H9 (cell line): ENCODE results near the gene MYOF. TPM values are rescaled to one million over a fixed set of nuclear protein-coding genes. Genes with fewer than 3 reads are reported as not detected.

Source experiments
- DNase-seq: peaks from one replicate; pipeline ENCODE4 v3.0.0-alpha.2; 2017
- H2AFZ ChIP-seq: one replicate; pipeline ENCODE4 v1.6.1; 2013; ENCODE audit warnings: mild to moderate bottlenecking, low read length, control low read depth, moderate library complexity
- H2AK5ac ChIP-seq: 2 replicates; pipeline ENCODE4 v1.6.1; 2013; ENCODE audit warnings: low read length, control low read depth, mixed read lengths; ENCODE audit not compliant: insufficient read length
- H2BK120ac ChIP-seq: one replicate; pipeline ENCODE4 v1.6.1; 2013; ENCODE audit warnings: low read depth, mild to moderate bottlenecking, low read length, control low read depth, inconsistent platforms; ENCODE audit not compliant: poor library complexity, severe bottlenecking
- H2BK12ac ChIP-seq: 2 replicates; pipeline ENCODE4 v1.6.1; 2013; ENCODE audit warnings: low read length, control low read depth, mixed read lengths, low read depth; ENCODE audit not compliant: insufficient read length
- H2BK15ac ChIP-seq: 2 replicates; pipeline ENCODE4 v1.6.1; 2013; ENCODE audit warnings: low read depth, low read length, control low read depth
- H2BK20ac ChIP-seq: one replicate; pipeline ENCODE4 v1.6.1; 2013; ENCODE audit warnings: low read depth, mild to moderate bottlenecking, low read length, control low read depth, inconsistent platforms; ENCODE audit not compliant: poor library complexity, severe bottlenecking
- H2BK5ac ChIP-seq: 2 replicates; pipeline ENCODE4 v1.6.1; 2013; ENCODE audit warnings: low read length, control low read depth, mixed read lengths; ENCODE audit not compliant: insufficient read length
- H3K14ac ChIP-seq: 2 replicates; pipeline ENCODE4 v1.6.1; 2013; ENCODE audit warnings: low read length, control low read depth; ENCODE audit not compliant: insufficient read depth
- H3K18ac ChIP-seq: 2 replicates; pipeline ENCODE4 v1.6.1; 2013; ENCODE audit warnings: low read depth, mild to moderate bottlenecking, mixed read lengths, low read length, control low read depth; ENCODE audit not compliant: insufficient read length
- H3K23ac ChIP-seq: 2 replicates; pipeline ENCODE4 v1.6.1; 2013; ENCODE audit warnings: low read length, control low read depth, mixed read lengths, low read depth; ENCODE audit not compliant: insufficient read length
- H3K23me2 ChIP-seq: 2 replicates; pipeline ENCODE4 v1.6.1; 2013; ENCODE audit warnings: low read depth, mild to moderate bottlenecking, mixed read lengths, low read length, control low read depth; ENCODE audit not compliant: insufficient read length, poor library complexity, severe bottlenecking
- H3K27ac ChIP-seq: 2 replicates; pipeline ENCODE4 v1.5.1; 2013; ENCODE audit warnings: low read length, control low read depth, mixed read lengths, low read depth; ENCODE audit not compliant: insufficient read length
- H3K27me3 ChIP-seq: 2 replicates; pipeline ENCODE4 v1.6.1; 2013; ENCODE audit warnings: low read length, control low read depth, inconsistent platforms; ENCODE audit not compliant: insufficient read depth
- H3K4ac ChIP-seq: 2 replicates; pipeline ENCODE4 v1.6.1; 2013; ENCODE audit warnings: low read depth, mild to moderate bottlenecking, control low read depth, inconsistent platforms, low read length, moderate library complexity
- H3K4me1 ChIP-seq: 2 replicates; pipeline ENCODE4 v1.6.1; 2013; ENCODE audit warnings: low read length, control low read depth, inconsistent platforms; ENCODE audit not compliant: insufficient read depth
- H3K4me2 ChIP-seq: 2 replicates; pipeline ENCODE4 v1.6.1; 2013; ENCODE audit warnings: low read length, control low read depth, mixed read lengths; ENCODE audit not compliant: insufficient read length, insufficient read depth
- H3K56ac ChIP-seq: 2 replicates; pipeline ENCODE4 v1.6.1; 2013; ENCODE audit warnings: low read depth, mild to moderate bottlenecking, mixed read lengths, low read length, control low read depth; ENCODE audit not compliant: insufficient read length
- H3K79me1 ChIP-seq: 2 replicates; pipeline ENCODE4 v1.6.1; 2013; ENCODE audit warnings: low read depth, mild to moderate bottlenecking, moderate library complexity, low read length, control low read depth, inconsistent platforms; ENCODE audit not compliant: insufficient read depth, poor library complexity, severe bottlenecking
- H3K79me2 ChIP-seq: 2 replicates; pipeline ENCODE4 v1.6.1; 2013; ENCODE audit warnings: low read length, control low read depth, inconsistent platforms; ENCODE audit not compliant: insufficient read depth
- H3K9ac ChIP-seq: 2 replicates; pipeline ENCODE4 v1.6.1; 2013; ENCODE audit warnings: low read length, control low read depth, mixed read lengths; ENCODE audit not compliant: insufficient read length; ENCODE audit errors: extremely low read depth
- H3K9me3 ChIP-seq: one replicate; pipeline ENCODE4 v1.6.1; 2013; ENCODE audit warnings: low read depth, low read length, inconsistent platforms; ENCODE audit not compliant: control insufficient read depth
- H3T11ph ChIP-seq: one replicate; pipeline ENCODE4 v1.6.1; 2013; ENCODE audit warnings: mild to moderate bottlenecking, low read length, control low read depth, inconsistent platforms
- H4K20me1 ChIP-seq: one replicate; pipeline ENCODE4 v1.6.1; 2013; ENCODE audit not compliant: control insufficient read depth, insufficient read length, insufficient read depth
- H4K5ac ChIP-seq: 2 replicates; pipeline ENCODE4 v1.6.1; 2013; ENCODE audit warnings: low read depth, mild to moderate bottlenecking, mixed read lengths, low read length, control low read depth; ENCODE audit not compliant: insufficient read length
- H4K8ac ChIP-seq: replicated peaks from 2 replicates; pipeline ENCODE4 v1.6.1; 2013; ENCODE audit warnings: low read length, control low read depth, mixed read lengths, low read depth; ENCODE audit not compliant: insufficient read length
- H4K91ac ChIP-seq: 2 replicates; pipeline ENCODE4 v1.6.1; 2013; ENCODE audit warnings: low read depth, mild to moderate bottlenecking, moderate library complexity, mixed read lengths, low read length, control low read depth; ENCODE audit not compliant: insufficient read length
- H3K27ac Mint-ChIP-seq, 3 experiments: 2 replicates in 2 of 3; 3 replicates in 1 of 3; pipeline ENCODE4 v1.8.0; 2020 to 2021; ENCODE audit warnings: mixed read lengths in 3 of 3, mild to moderate bottlenecking in 1 of 3, moderate library complexity in 1 of 3
- H3K27me3 Mint-ChIP-seq: 2 replicates; pipeline ENCODE4 v1.8.0; 2021; ENCODE audit warnings: low read depth, mild to moderate bottlenecking, moderate library complexity, mixed read lengths
- H3K36me3 Mint-ChIP-seq, 3 experiments: 2 replicates in 2 of 3; 3 replicates in 1 of 3; pipeline ENCODE4 v1.8.0; 2020 to 2021; ENCODE audit warnings: low read depth in 3 of 3, mixed read lengths in 3 of 3; ENCODE audit not compliant: insufficient read depth in 1 of 3
- H3K4me1 Mint-ChIP-seq, 2 experiments: 2 replicates each; pipeline ENCODE4 v1.8.0; 2020; ENCODE audit warnings: mixed read lengths in 2 of 2
- H3K4me3 Mint-ChIP-seq, 2 experiments: 2 replicates in 1 of 2; 3 replicates in 1 of 2; pipeline ENCODE4 v1.8.0; 2020 to 2021; ENCODE audit warnings: mild to moderate bottlenecking in 2 of 2, mixed read lengths in 2 of 2, moderate library complexity in 1 of 2
- H3K9me3 Mint-ChIP-seq, 2 experiments: 2 replicates in 1 of 2; 3 replicates in 1 of 2; pipeline ENCODE4 v1.8.0; 2020; ENCODE audit warnings: mild to moderate bottlenecking in 2 of 2, mixed read lengths in 2 of 2, moderate library complexity in 1 of 2
- CTCF ChIP-seq: fragments of 200-600 bp; sonication (generic); conservative IDR thresholded peaks from 3 replicates; pipeline ENCODE4 v1.8.0; 2021; ENCODE audit warnings: antibody characterized with exemption, mild to moderate bottlenecking
- WGBS: extraction: QIAGEN DNeasy Blood & Tissue Kit; methylation state at CpG from one replicate; pipeline ENCODE4 v1.1.7; 2013; ENCODE audit warnings: missing lambda C conversion rate, low lambda C conversion rate, mixed read lengths; ENCODE audit not compliant: insufficient read length; ENCODE audit errors: extremely low coverage; 5-methylcytosine and 5-hydroxymethylcytosine counted together
- total RNA-seq: library from RNA; stranded (reverse); gene quantifications from 2 replicates; pipeline ENCODE4 v1.2.1, GENCODE V29; 2021

MYOF gene
- total RNA-seq, 1 experiment from 2014 or later, result 2.8 TPM

- H3K56ac ChIP-seq, result no peak overlapping the region
- H3K23ac ChIP-seq, result no peak overlapping the region
- WGBS, result no CpG with 5 or more reads among the region's 3 CpGs
- Mint-ChIP-seq H3K27ac (no peak overlapping the region), H3K27me3 (no peaks in the 10 kb centered on the region), H3K4me3 (no peak overlapping the region), H3K4me1 (peaks cover 5 to 6% of the 10 kb centered on the region in 2 experiments), H3K36me3 (no peaks in the 10 kb centered on the region; a peak in 1 of 7 replicates), H3K9me3 (no peaks in the 10 kb centered on the region)
- no peak overlapping the region for H2BK120ac ChIP-seq
- no peaks in the 10 kb centered on the region for H3K9me3 ChIP-seq
- no peak overlapping the region for H2BK5ac ChIP-seq
- DNase-seq, result no peak
- H3K4me2 ChIP-seq, result no peak overlapping the region
- no peak for TF ChIP-seq CTCF
- no peak overlapping the region for H4K8ac ChIP-seq
- H3K18ac ChIP-seq, result no peak overlapping the region
- no peak overlapping the region for H3K14ac ChIP-seq
- no peaks in the 10 kb centered on the region for H3K79me2 ChIP-seq
- no peak overlapping the region for H2BK20ac ChIP-seq
- no peak overlapping the region for H3K9ac ChIP-seq
- H2BK12ac ChIP-seq, result no peak overlapping the region
- H3K4me1 ChIP-seq, result peaks cover 3% of the 10 kb centered on the region; the same call in 1 of the 2 replicates
- H4K20me1 ChIP-seq, result no peaks in the 10 kb centered on the region
- H2AK5ac ChIP-seq, result no peak overlapping the region
- H2AFZ ChIP-seq, result no peak overlapping the region
- H2BK15ac ChIP-seq, result no peak overlapping the region
- no peak overlapping the region for H4K91ac ChIP-seq
- no peaks in the 10 kb centered on the region for H3K79me1 ChIP-seq
- no peaks in the 10 kb centered on the region; the same call in 1 of the 2 replicates for H3K27me3 ChIP-seq
- H3K27ac ChIP-seq, result no peak overlapping the region
- no peak overlapping the region for H3K4ac ChIP-seq
- no peak overlapping the region for H3T11ph ChIP-seq
- no peaks in the 10 kb centered on the region for H3K23me2 ChIP-seq
- H4K5ac ChIP-seq, result no peak overlapping the region
These were observed 139.2 kb downstream of the MYOF start for GRCh38 chr10:93342921-93343320.
